Inferior parietal cortex (tissue), 1 donor: Measurements from ENCODE around the gene ICOSLG.
"Not testable (repeated sequence)": the region's sequence is repeated elsewhere in the genome, so short reads cannot be mapped to it uniquely, and the experiment has no call there.

Experiments used
- DNase-seq: peaks from one replicate; pipeline ENCODE4 v3.0.0-alpha.2; 2016; ENCODE audit errors: extremely low spot score

Gene ICOSLG

DNA sequence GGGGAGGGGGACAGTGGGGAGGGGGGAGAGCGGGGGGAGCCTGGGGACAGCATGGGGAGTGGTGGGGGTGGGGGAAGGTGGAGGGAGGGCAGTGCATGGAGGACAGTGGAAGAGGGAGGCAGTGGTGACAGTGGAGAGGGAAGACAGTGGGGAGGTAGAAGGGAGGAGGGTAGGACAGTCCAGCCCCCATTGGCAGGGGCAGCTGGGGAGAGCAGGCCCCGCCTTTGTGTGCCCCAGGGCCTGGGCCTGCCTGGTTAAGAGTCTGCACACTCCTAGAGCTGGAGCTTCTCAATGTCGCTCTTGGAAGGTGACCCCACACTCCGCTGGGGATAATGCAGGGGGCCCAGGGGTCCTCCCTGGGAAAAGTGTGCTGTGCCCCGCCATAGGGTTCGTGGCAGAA lies 15.1 kb downstream of the ICOSLG start:
- not testable (repeated sequence) for DNase-seq

DNA sequence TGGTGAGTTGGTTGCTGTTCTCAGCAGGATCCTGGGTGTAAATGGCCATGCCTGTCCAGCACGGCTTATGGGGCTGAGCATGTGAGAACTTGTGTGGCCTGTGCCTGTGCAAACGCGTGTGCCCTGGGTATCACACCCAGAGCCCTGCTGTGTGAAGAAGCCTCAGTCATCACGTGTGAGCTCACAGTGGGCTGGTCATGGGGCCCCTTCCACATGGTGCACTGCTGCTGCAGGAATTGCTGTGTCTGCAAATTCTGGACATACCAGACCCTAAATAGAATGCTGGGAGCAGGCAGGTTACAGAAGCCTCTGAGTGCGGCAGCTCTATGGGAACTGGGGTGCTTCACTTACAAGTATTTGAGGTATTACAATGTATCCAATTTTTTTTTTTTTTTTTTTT lies 17.4 kb downstream of the ICOSLG start:
- DNase-seq = not testable (repeated sequence)

DNA sequence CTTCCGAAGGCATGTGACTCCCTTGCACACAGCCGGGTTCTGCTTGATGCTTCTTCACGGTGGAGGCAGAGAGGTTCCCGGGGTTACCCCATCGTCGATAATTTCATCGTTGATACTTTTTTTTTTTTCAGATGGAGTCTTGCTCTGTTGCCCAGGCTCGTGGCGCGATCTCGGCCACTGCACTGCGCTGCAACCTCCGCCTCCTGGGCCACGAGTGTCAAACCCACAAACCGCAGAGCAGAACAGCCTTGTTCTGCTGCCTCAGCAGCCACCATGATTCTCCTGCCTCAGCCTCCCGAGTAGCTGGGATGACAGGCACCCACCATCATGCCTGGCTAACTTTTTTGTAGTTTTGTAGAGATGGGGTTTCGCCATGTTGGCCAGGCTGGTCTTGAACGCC lies 20.1 kb downstream of the ICOSLG start:
- not testable (repeated sequence) for DNase-seq

DNA sequence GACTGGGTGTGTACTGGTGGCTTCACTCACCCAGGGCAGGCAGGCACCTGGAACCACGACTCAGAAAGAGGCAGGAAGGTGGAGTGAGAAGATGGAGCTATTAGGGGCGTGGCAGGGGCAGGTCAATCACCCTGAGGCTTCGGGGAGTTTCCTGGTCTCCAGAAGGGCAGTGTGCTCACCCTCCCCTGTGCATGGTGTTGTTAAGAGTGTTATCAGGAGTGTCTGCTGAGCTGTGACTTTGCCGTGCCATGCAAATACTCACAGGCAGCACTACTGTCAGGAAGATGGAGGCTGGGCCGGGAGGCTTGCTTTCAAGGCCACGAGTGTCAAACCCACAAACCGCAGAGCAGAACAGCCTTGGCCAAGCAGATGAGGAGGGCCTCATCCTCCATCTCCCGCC lies 22.3 kb downstream of the ICOSLG start:
- DNase-seq = not testable (repeated sequence)

DNA sequence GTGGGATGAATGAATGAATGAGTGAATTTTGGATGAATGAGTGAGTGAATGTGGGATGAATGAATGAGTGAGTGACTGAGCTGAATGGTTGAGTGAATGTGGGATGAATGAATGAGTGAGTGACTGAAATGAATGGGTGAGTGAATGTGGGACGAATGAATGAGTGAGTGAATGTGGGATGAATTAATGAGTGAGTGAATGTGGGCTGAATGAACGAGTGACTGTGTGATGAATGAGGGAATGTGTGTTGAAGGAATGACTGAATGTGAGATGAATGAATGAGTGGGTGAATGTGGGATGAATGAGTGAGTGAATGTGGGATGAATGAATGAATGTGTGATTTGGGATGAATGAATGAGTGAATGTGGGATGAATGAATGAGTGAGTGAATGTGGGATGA lies 28.8 kb downstream of the ICOSLG start:
- not testable (repeated sequence) for DNase-seq

DNA sequence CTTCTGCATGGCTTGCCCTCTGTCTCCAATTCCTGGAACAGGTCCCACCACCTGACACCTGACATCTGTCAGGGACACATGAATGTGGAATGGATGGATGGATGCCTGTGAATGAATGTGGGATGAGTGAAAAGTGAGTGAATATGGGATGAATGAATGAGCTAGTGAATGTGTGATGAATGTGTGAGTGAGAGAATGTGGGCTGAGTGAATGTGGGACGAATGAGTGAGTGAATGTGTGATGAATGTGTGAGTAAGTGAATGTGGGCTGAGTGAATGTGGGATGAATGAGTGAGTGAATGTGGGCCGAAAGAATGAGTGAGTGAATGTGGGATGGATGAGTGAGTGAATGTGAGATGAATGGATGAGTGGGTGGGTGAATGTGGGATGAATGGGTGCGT lies 29.2 kb downstream of the ICOSLG start:
- DNase-seq = not testable (repeated sequence)

DNA sequence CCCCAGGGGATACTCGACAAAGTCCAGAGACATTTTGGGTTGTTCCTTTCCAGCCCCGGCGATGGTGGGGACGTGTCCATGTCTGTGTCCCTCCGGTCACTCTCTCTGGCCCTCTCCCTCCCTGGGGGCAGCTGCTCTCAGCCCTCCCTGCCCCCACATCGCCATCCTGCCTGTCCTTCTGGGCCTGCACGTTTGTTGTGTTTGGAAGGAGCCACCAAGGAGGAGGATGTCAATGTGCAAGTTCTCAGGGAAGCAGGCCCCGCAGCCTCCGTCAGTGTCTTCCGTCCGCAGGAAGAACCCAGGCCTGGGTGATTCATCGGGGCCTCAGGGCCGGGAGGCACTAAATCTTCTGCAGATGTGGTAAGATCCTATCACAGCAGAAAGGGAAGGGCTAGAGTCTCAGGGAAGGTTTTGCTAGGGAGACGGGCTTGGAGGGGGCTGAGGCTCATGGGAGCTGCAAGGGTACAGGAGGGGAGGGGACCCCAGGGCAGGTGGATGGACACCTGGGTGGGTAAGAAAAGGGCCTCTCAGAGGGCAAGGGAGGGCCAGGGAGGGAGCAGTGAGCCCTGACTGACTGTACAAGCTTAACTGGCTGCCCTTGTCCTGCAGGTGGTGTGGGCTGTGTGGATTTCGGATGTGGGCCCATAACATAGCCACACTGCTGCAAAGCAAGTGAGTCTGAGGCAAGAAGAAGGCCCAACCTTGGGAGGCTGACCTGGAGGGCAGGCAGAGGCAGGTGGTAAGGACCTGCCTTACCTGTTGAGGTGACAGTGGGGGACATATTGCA lies 32.7 kb downstream of the ICOSLG start:
- DNase-seq = not testable (repeated sequence)

DNA sequence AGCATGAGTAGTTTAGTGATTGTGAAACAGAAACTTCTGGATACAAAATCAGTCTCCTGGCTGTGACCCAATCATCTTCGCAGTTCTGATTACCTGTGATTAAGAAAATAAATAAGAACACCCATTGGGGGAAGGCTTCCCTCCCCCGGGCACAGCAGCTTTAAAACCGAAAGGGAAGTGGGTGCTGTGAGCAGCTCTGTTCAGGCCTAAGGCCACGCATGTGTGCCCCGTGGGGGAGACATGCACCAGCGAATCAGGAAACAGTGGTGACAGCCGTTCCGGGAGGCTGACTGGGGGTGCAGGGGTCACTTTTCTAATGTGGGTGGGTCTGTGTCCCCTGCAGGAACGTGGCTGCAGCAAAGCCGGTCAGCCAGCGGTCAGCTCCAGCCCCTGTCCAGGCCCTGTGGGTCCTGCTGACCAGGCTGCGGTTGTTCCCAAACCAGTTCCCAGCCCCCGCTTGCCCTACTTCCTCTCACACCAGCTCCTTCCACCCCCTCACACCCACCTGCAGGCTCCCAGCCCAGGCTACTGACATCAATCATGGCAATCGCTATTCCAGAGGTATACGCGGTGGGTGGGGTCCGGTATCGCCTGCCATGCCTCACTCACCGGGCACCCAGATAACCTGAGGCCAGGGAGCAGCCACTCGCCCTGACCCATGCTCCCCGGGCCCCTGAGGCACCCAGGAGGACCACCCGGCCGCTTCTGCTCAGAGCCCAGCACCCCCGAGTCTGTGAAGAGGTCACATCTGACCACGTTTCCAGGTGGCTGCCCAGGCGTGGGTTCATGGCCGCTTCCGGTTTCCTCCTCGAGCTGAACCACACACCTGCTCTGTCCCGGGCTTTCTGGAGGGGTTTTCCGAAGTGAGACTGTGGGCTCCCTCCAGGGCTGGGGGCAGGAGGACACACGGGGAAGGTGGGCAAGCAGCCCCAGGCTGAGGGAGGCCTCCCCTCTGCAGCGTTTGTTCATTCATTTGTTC lies 33.8 kb downstream of the ICOSLG start:
- DNase-seq = not testable (repeated sequence)

DNA sequence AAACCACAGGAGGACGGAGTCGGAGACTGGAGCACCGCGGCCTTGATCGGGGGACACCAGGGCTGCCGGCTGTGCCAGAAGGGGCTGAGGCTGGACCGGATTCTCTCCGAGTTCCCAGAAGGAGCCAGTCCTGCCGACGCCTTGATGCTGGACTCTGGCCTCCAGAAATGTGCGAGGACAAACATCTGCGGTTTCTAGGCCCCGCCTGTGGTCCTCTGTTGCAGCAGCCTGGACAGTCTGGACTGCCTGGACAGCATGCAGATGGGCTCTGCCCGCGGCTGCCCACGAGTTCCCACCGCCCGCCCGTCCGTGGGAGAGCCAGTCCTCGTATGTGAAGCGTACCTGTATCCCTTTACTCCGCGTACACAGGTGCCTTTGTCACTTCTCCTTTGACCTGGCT lies 34.6 kb downstream of the ICOSLG start:
- DNase-seq = not testable (repeated sequence)

DNA sequence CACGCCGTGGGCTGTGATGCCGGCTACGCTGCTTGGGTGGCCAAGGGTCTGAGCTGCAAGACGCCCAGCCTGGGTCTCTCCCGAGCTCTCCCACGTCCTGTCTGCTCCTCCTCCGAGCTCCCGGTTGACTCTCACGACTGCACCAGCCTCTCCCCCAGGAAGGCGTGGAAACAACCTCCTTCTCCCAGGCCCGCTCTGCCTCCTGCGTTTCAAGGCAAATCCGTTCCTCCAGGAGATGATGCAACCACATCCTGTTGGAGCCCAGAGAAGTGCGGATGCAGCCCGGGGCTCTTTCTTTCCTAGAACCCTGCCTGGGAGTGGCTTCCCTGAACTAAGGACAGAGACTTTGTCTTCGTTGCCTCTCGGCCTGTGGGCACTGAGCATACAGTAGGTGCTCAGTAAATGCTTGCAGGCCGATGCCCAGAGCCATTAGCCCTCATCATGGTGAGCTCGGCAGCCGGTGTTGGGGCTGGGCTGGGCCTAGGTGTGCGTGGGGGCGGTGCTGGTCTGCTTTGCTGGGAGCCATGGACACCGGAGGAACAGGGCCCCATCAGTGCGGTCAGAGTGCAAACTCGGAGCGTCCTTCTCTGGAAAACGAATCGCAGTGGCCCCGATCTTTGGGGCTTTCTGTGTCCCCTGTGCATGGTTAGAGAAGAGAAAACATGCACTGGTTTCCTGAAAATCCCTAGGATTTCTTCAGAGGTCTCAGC lies 38.0 kb downstream of the ICOSLG start:
- DNase-seq = not testable (repeated sequence)

DNA sequence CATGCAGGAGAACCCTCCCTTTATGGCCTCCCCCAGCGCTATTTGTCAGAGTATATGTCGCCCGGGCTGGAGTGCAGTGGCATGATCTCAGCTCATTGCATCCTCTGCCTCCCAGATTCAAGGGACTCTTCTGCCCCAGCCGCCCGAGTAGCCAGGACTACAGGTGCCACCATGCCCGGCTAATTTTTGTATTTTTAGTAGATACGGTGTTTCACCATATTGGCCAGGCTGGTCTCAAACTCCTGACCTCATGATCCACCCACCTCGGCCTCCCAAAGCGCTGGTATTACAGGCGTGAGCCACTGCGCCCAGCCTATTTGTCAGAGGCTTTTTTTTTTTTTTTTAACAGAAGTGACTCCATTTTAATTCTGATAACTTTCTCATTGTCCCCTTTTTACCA lies 40.7 kb downstream of the ICOSLG start:
- not testable (repeated sequence) for DNase-seq

DNA sequence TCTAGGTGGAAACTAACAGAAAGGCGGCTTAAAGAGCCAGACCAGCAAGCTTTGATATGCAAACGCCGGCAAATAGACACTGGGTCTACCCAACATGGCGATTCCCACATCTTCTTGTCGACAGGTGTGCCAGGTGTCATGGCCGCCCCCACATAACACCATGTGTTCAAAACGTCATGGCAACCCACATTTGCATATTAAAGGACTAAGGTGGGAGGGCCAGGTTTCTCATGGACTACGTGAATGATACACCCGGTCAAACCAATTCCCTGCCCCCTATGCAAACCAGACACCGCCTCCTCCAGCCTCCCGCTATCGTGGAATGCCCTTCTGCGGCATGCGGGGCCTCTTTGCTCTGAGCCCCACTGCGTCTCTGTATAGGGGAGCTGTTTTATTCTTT lies 41.3 kb downstream of the ICOSLG start:
- no peak for DNase-seq

DNA sequence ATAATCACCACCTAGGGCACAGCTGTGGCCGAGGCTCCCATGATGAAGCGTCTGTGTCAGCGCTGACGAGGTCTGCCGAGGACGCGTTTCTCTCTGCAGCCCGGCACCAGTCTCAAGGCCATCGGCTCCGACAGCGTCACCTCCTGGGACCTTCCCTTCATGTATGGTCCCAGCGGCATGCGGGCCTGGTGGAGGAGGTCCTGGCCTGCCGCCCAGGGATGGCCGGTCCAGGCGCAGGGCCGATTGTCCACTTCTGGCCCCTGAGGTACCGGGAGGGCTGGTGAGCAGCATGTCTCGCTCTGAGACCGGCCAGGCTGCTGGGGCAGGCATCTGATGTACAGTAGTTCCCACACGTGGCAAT lies 43.6 kb downstream of the ICOSLG start:
- DNase-seq = not testable (repeated sequence)

DNA sequence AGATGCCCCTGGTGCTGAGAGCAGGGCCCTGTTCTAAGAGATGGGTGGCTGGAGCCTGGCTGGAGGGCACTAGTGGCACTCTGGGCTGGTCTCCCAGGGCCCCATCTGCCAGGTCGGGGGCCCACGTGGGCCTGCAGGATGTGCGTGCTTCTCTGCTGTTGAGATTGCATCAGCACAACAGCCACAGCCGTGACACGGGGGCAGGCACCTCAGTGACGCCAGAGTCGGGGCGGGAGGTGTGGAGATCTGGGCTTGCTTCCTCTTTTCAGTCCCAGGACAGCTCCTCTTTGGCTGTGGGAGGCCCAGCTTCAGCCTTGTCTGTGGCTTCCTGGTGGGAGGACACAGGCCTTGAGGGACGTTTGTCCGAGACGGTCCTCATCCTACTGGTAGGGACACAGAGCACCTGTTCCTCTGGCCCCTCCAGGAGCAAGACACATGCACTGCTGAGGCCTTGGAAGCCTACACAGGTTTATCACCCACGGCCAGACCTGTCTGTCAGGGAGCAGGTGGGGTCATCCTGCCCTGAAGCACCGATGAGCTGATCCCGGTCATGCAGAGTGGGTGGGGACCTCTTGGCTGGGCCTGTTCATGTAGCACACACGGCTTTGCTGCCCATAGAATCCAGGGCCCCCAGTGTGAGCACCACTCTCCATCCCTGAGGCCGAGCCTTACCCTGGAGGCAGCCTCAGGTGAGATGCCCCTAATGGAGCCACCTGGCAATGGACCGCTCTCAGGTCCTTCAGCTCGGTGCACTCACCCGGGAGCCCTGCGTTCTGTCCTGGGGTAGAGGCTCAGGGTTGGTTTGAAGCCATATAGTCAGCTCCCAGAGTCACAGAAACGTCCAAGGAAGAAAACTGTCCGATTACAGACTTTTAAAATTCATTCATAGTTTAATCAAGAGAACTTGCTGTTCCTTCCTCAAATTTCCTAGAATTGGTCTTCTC lies 44.3 kb downstream of the ICOSLG start:
- not testable (repeated sequence) for DNase-seq

DNA sequence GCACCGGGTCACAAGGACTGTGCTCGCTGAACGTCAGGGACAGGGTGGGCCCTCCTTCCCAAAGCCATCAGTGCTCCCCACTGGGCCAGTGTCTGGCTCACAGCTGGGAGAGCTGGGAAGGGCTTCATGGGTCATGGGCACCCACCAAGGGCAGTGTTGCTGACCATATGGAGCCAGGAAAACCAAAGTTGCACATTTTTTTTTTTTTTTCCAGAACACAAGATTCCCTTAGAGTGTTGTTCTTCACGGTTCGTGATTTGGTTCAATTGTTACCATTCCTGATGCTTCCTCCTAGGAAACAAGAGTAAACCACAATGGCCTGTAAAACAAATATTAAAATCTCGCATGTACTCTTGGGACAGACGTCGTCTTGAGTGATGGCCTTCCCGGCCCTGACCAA lies 45.9 kb downstream of the ICOSLG start:
- not testable (repeated sequence) for DNase-seq

DNA sequence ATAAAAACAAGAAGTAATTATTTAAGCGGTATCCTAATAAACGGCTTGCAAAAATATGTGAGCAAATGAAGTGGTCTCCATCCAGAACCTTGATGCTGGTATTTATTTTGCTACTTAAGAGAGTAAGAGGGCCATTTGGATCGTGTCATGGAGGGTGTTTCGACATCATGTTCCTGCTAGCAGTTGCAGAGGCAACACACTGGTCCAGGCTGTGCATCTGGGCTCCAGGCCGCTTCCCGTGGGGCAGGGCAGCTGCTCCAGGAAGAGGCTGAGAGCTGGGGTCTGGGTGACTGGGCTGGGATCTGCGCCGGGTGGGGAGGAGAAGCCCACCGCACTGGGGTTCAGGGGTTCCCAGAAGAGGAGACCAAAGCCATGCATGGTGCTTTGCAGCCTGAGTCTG lies 46.3 kb downstream of the ICOSLG start:
- DNase-seq = not testable (repeated sequence)

DNA sequence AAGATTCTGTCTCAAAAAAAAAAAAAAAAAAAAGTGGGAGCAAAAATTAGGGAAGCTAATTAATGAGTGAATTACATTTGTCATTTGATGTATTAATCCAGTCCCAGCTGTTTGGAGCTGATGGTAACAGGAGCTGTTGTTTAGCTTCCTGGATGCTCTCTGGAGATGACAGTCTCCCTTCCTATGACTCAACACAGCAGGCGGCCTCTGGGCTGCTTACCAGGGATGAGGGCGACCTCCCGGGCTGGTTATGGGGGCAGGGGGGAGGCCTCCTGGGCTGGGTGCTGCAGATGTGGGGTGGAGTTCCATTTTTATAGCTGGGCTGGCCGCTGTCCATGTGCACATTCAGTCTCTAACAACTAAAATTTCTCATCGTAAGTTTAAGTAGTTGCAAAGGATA lies 47.6 kb downstream of the ICOSLG start:
- DNase-seq = not testable (repeated sequence)

DNA sequence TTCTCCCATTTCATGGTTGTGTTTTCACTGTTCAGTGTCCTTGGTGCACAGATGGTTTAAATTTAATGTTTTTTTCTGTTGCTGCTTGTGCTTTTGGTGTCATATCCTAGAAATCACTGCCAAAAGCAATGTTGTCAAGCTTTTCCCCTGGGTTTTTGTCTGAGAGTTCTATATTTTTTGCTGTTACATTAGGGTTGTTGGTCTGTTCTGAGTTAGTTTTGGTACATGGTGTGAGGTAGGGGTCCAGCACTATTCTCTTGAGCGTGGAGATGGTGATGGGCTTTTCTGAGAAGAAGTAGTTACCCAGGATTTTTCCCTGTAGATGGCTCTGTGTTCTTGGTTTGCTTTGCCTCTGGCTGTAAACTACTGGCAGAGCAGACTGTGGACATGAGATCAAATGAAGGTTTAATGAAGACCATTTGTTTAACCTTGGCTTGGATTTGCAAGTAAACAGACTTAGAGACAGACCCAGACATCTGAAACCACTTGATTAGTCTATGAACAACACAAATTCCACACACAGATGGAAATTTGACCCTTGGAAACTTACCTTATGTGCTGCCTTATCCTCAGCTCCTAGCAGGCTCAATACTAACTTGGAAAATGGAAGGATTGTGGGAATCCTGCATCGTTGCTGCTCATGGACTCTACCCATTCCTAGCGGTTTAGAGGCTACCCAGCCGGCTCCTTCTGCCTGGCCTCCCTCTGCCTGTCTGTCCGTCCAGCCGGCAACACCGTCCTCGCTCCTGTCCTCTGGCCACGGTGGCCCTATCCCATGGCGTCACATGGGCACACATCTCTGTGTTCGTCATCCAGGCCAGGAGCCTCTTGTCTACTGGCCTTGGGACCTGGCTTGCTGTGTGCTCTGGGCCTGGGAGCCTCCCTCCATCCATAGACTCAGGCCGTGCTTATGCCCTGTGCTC lies 50.1 kb downstream of the ICOSLG start:
- not testable (repeated sequence) for DNase-seq

DNA sequence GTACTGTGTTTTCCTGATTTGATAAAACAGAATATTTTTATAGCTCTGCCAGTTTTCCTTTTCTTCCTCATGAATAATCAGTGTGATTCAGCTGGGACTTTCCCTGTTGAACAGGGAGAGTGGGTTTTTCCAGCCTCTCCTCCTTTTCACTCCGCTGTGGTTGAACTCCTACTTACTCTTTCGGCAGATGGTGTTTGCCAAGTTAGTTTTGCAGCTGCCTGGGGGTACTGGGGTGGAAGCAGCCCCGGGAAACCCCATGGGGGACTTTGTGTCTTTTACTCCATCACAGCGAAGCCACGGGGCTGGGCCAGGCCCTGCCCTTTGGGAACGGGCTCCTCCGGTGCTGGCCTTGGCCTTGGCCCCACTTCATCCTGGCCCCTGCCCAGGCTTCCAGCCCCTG lies 55.9 kb downstream of the ICOSLG start:
- not testable (repeated sequence) for DNase-seq

DNA sequence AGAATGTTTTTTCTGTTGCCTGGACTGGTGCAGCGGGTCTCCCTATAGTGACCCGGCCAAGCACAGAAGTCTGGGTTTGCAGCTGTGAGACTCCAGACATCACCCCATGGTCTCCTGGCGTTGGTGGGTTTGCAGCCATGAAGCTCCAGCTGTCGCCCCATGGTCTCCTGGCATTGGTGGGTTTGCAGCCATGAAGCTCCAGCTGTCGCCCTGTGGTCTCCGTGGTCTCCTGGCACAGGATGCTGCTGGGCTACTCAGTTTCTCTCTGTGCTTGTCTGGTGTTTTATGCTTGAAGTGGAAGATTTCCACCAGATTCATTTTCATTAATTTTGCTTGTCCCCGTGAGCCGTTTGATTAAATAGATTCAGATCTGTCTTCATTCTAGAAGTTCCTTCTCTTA lies 58.5 kb downstream of the ICOSLG start:
- DNase-seq = not testable (repeated sequence)
